Liver (tissue), 9 donors: ENCODE data around the gene TGFBR3. TPM values are rescaled to one million over a fixed set of nuclear protein-coding genes. Genes with fewer than 3 reads are reported as not detected.

Source experiments
- DNase-seq: peaks from one replicate; pipeline ENCODE4 v3.0.0-alpha.2; 2017; ENCODE audit warnings: low spot score
- H3K27ac ChIP-seq, 2 donors: one replicate each; pipeline ENCODE4 v1.7.0; 2013; ENCODE audit warnings: inconsistent platforms in 2 of 2, low read length in 2 of 2, control low read depth in 1 of 2, low read depth in 1 of 2, mild to moderate bottlenecking in 1 of 2
- H3K27me3 ChIP-seq, 4 donors: one replicate each; pipeline versions ENCODE4 v1.6.1 to v1.7.0; 2013; ENCODE audit warnings: low read length in 3 of 4, inconsistent platforms in 1 of 4, mild to moderate bottlenecking in 1 of 4, moderate library complexity in 1 of 4; ENCODE audit not compliant: control insufficient read depth in 4 of 4, insufficient read depth in 4 of 4
- H3K36me3 ChIP-seq, 4 donors: one replicate each; pipeline versions ENCODE4 v1.6.1 to v1.7.0; 2013; ENCODE audit warnings: low read length in 3 of 4, mild to moderate bottlenecking in 3 of 4, low read depth in 1 of 4, moderate library complexity in 1 of 4; ENCODE audit not compliant: control insufficient read depth in 4 of 4, insufficient read depth in 3 of 4
- H3K4me1 ChIP-seq, 4 donors: one replicate each; pipeline versions ENCODE4 v1.6.1 to v1.7.0; 2013; ENCODE audit warnings: low read length in 3 of 4, mild to moderate bottlenecking in 3 of 4, moderate library complexity in 1 of 4; ENCODE audit not compliant: control insufficient read depth in 4 of 4, insufficient read depth in 4 of 4
- H3K4me3 ChIP-seq, 3 donors: one replicate each; pipeline versions ENCODE4 v1.6.1 to v1.7.0; 2013; ENCODE audit warnings: low read length in 3 of 3, control low read depth in 1 of 3, low read depth in 1 of 3, mild to moderate bottlenecking in 1 of 3
- H3K9ac ChIP-seq, 2 donors: one replicate each; pipeline ENCODE4 v1.7.0; 2013; ENCODE audit warnings: low read length in 2 of 2, mild to moderate bottlenecking in 2 of 2, moderate library complexity in 2 of 2, control low read depth in 1 of 2, low read depth in 1 of 2
- H3K9me3 ChIP-seq, 4 donors: one replicate each; pipeline versions ENCODE4 v1.6.1 to v1.7.0; 2013; ENCODE audit warnings: low read length in 3 of 4; ENCODE audit not compliant: control insufficient read depth in 4 of 4
- ATF3 ChIP-seq: IDR thresholded peaks from 2 replicates; pipeline ENCODE4 v1.6.1; 2016; ENCODE audit warnings: antibody characterized with exemption
- CTCF ChIP-seq: fragments of 150-350 bp; IDR thresholded peaks from 2 replicates; pipeline ENCODE4 v1.5.1; 2017; ENCODE audit warnings: improper control_type of control experiment, low read depth, low read length; ENCODE audit not compliant: missing input control
- EGR1 ChIP-seq, 2 donors: IDR thresholded peaks; 2 replicates each; pipeline ENCODE4 v1.6.1; 2016 to 2018; ENCODE audit warnings: antibody characterized with exemption in 2 of 2, low read depth in 2 of 2
- FOXA1 ChIP-seq: IDR thresholded peaks from 2 replicates; pipeline ENCODE4 v1.6.1; 2016; ENCODE audit warnings: antibody characterized with exemption
- FOXA2 ChIP-seq: IDR thresholded peaks from 2 replicates; pipeline ENCODE4 v1.6.1; 2016; ENCODE audit warnings: antibody characterized with exemption
- GABPA ChIP-seq, 2 donors: IDR thresholded peaks in 1 of 2; conservative IDR thresholded peaks in 1 of 2; 2 replicates each; pipeline ENCODE4 v1.6.1; 2016; ENCODE audit warnings: antibody characterized with exemption in 2 of 2, mild to moderate bottlenecking in 1 of 2, moderate library complexity in 1 of 2
- HNF4A ChIP-seq, 2 donors: conservative IDR thresholded peaks; 2 replicates each; pipeline ENCODE4 v1.6.1; 2016; ENCODE audit warnings: antibody characterized with exemption in 2 of 2, mild to moderate bottlenecking in 2 of 2
- HNF4G ChIP-seq: IDR thresholded peaks from 2 replicates; pipeline ENCODE4 v1.6.1; 2016; ENCODE audit warnings: antibody characterized with exemption
- JUND ChIP-seq, 2 donors: IDR thresholded peaks; 2 replicates each; pipeline ENCODE4 v1.6.1; 2016; ENCODE audit warnings: antibody characterized with exemption in 2 of 2
- NR2F2 ChIP-seq: IDR thresholded peaks from 2 replicates; pipeline ENCODE4 v1.6.1; 2016; ENCODE audit warnings: antibody characterized with exemption
- RAD21 ChIP-seq, 2 donors: IDR thresholded peaks; 2 replicates each; pipeline ENCODE4 v1.6.1; 2016; ENCODE audit warnings: antibody characterized with exemption in 2 of 2, mild to moderate bottlenecking in 2 of 2
- REST ChIP-seq: IDR thresholded peaks from 2 replicates; pipeline ENCODE4 v1.6.1; 2016; ENCODE audit warnings: antibody characterized with exemption, mild to moderate bottlenecking
- RXRA ChIP-seq, 2 donors: IDR thresholded peaks; 2 replicates each; pipeline ENCODE4 v1.6.1; 2017 to 2018; ENCODE audit warnings: antibody characterized with exemption in 2 of 2, mild to moderate bottlenecking in 1 of 2
- SP1 ChIP-seq: IDR thresholded peaks from 2 replicates; pipeline ENCODE4 v1.6.1; 2018; ENCODE audit warnings: antibody characterized with exemption, mild to moderate bottlenecking
- YY1 ChIP-seq: IDR thresholded peaks from 2 replicates; pipeline ENCODE4 v1.6.1; 2016; ENCODE audit warnings: antibody characterized with exemption, mild to moderate bottlenecking
- ZBTB33 ChIP-seq: IDR thresholded peaks from 2 replicates; pipeline ENCODE4 v1.6.1; 2016; ENCODE audit warnings: antibody characterized with exemption
- WGBS: extraction: QIAGEN DNeasy Blood & Tissue Kit; methylation state at CpG from one replicate; pipeline ENCODE4 v1.1.7; 2013; 5-methylcytosine and 5-hydroxymethylcytosine counted together
- polyA plus RNA-seq, 2 donors: library from polyadenylated mRNA; stranded (reverse) in 1 of 2; unstranded in 1 of 2; fragments of 200-250 nt in 1 of 2; fragments of >200 nt in 1 of 2; fragmentation: Nextera tagmentation in 1 of 2; extraction: Ambion mirVana in 1 of 2; gene quantifications; one replicate each; pipeline versions ENCODE4 v1.2.1 to v1.2.3, GENCODE V29; 2013 to 2015
- total RNA-seq, 2 donors: library from RNA; depleted of rRNA; stranded (reverse); fragments of >200 nt; gene quantifications; one replicate each; pipeline ENCODE4 v1.2.3, GENCODE V29; 2014
- TF ChIP-seq, protein P1 (sequence below): IDR thresholded peaks from 2 replicates; pipeline ENCODE4 v1.6.1; 2016; ENCODE audit warnings: antibody characterized with exemption
- donor health status: healthy.
- donor health status: healthy.
- donor health status: healthy.
- donor health status: healthy.
- donor health status: healthy.

TGFBR3 gene
- total and polyA plus RNA-seq, 4 donors, result 6.1 to 19.3 (median 9.9) TPM

DNA sequence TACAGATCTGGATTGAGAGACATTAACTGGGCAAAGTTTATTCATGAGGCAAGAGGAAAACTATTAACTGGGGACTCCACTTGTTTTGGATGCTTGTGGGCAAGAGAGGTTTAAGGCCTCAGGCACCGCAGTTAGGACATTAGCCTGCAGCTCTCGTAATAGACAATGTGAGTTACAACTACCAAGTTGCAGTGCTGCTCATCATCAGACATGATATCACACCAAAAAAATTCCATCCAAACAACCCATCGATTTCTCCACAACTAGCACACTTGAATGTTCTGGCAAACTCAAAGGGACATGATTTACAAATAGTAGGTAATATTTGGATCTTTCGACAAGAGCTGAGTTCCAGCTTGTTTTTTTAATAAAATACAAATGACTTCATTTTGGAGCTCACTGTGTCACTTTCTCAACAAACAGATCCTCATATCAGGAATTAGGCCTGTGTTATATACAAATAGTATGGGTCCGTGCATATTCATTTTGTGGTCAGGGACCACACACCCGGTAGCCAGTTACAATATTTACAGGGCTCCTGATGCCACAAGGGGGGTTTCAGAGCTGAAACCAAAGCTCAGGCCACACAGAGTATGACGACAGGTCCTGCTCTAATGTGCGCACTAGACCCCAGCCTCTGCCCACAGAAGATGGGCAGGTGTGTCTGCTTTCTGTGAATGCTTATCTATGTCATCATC, 128.0 kb downstream of the TGFBR3 start:
- TF ChIP-seq ATF3 (no peak), SP1 (no peak), FOXA1 (no peak), ZBTB33 (peak; percentile 26), REST (no peak), RXRA (IDR thresholded peaks at IDR 0.05) (peak in 1 of 2 donors; percentile 39), YY1 (peak; percentile 35), EGR1 (IDR thresholded peaks at IDR 0.05; ENCODE audit: low read depth in 2 of 2) (no peak), HNF4A (conservative IDR thresholded peaks at IDR 0.05) (peak in 1 of 2 donors; percentile 42), JUND (IDR thresholded peaks at IDR 0.05) (peak in 1 of 2 donors; percentile 62), GABPA (IDR thresholded peaks at IDR 0.05 in 1 of 2, conservative IDR thresholded peaks at IDR 0.05 in 1 of 2) (no peak)
- TF ChIP-seq, protein P1, sequence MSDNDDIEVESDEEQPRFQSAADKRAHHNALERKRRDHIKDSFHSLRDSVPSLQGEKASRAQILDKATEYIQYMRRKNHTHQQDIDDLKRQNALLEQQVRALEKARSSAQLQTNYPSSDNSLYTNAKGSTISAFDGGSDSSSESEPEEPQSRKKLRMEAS, result peak; percentile 47
- DNase-seq, result no peak
- no peaks in the 10 kb centered on the region for H3K9me3 ChIP-seq
- WGBS, result 57% methylated on average over 8 of the region's 8 CpGs
- no peaks in the 10 kb centered on the region for H3K36me3 ChIP-seq
- no peaks in the 10 kb centered on the region for H3K27me3 ChIP-seq
- no peak overlapping the region for H3K9ac ChIP-seq
- H3K4me3 ChIP-seq, result no peak overlapping the region
- peaks cover 5 to 33% (median 16%) of the 10 kb centered on the region in 4 donors for H3K4me1 ChIP-seq
- H3K27ac ChIP-seq, result peak overlapping the region; percentile 74 to 90

GRCh38 chr1:91755702-91756287, 130.2 kb downstream of the TGFBR3 start:
- peaks cover 6 to 44% (median 25%) of the 10 kb centered on the region in 4 donors for H3K4me1 ChIP-seq
- H3K27ac ChIP-seq, result no peak overlapping the region
- H3K4me3 ChIP-seq, result no peak overlapping the region
- no peaks in the 10 kb centered on the region for H3K9me3 ChIP-seq
- no peak for DNase-seq
- no peaks in the 10 kb centered on the region for H3K27me3 ChIP-seq
- no peak overlapping the region for H3K9ac ChIP-seq
- H3K36me3 ChIP-seq, result no peaks in the 10 kb centered on the region
- 79% methylated on average over 6 of the region's 6 CpGs for WGBS
- TF ChIP-seq YY1 (no peak), FOXA2 (no peak), SP1 (no peak), ATF3 (no peak), FOXA1 (no peak), NR2F2 (no peak), CTCF (no peak), RAD21 (IDR thresholded peaks at IDR 0.05) (no peak), GABPA (IDR thresholded peaks at IDR 0.05 in 1 of 2, conservative IDR thresholded peaks at IDR 0.05 in 1 of 2) (no peak), HNF4G (no peak), EGR1 (IDR thresholded peaks at IDR 0.05; ENCODE audit: low read depth in 2 of 2) (no peak), JUND (IDR thresholded peaks at IDR 0.05) (no peak), REST (no peak)
- TF ChIP-seq, protein P1, result no peak
